Large intestine (tissue), 3 donors: Measurements from ENCODE around the gene APBB1IP. TPM values are rescaled to one million over a fixed set of nuclear protein-coding genes. Genes with fewer than 3 reads are reported as not detected.

ENCODE experiments used
- DNase-seq, 2 donors: peaks; one replicate each; pipeline versions ENCODE4 v3.0.0 to v3.0.0-alpha.2; 2013
- H3K27ac ChIP-seq: one replicate; pipeline ENCODE4 v1.5.1; 2013; ENCODE audit warnings: low read length
- H3K27me3 ChIP-seq: 2 replicates; pipeline ENCODE4 v1.6.1; 2013; ENCODE audit warnings: low read length; ENCODE audit not compliant: control insufficient read depth, insufficient read depth
- H3K36me3 ChIP-seq: 2 replicates; pipeline ENCODE4 v1.6.1; 2013; ENCODE audit warnings: low read length; ENCODE audit not compliant: control insufficient read depth, insufficient read depth
- H3K4me1 ChIP-seq: one replicate; pipeline ENCODE4 v1.6.1; 2013; ENCODE audit warnings: low read length; ENCODE audit not compliant: control insufficient read depth, insufficient read depth
- H3K4me3 ChIP-seq: one replicate; pipeline ENCODE4 v1.5.1; 2013; ENCODE audit warnings: low read length
- H3K9me3 ChIP-seq: one replicate; pipeline ENCODE4 v1.6.1; 2013; ENCODE audit warnings: mild to moderate bottlenecking, low read depth, low read length, moderate library complexity; ENCODE audit not compliant: control insufficient read depth
- WGBS: methylation state at CpG from one replicate; pipeline ENCODE4 v1.1.5; 2013; ENCODE audit warnings: low lambda C conversion rate; ENCODE audit not compliant: insufficient coverage; 5-methylcytosine and 5-hydroxymethylcytosine counted together
- polyA plus RNA-seq: library from polyadenylated mRNA; unstranded; fragments of 120-200 nt; gene quantifications from one replicate; pipeline ENCODE4 v1.2.1, GENCODE V29; 2013

APBB1IP gene
- polyA plus RNA-seq, 1 donor, result 3.3 TPM

GRCh38 chr10:26441491-26442214, 3.5 kb downstream of the APBB1IP start:
- H3K9me3 ChIP-seq, result peaks cover 5% of the 10 kb centered on the region
- no peaks in the 10 kb centered on the region for H3K36me3 ChIP-seq
- H3K27me3 ChIP-seq, result peaks cover 27% of the 10 kb centered on the region
- 100% methylated on average over 4 of the region's 7 CpGs for WGBS
- H3K27ac ChIP-seq, result no peak overlapping the region
- no peaks in the 10 kb centered on the region for H3K4me1 ChIP-seq
- DNase-seq, result no peak
- H3K4me3 ChIP-seq, result no peak overlapping the region

GRCh38 chr10:26445411-26446031, 7.4 kb downstream of the APBB1IP start:
- 94% methylated on average over 3 of the region's 8 CpGs for whole genome bisulfite sequencing
- Histone ChIP-seq H3K4me1 (no peaks in the 10 kb centered on the region), H3K36me3 (no peaks in the 10 kb centered on the region), H3K27ac (no peak overlapping the region), H3K9me3 (no peaks in the 10 kb centered on the region), H3K4me3 (no peak overlapping the region), H3K27me3 (peaks cover 3% of the 10 kb centered on the region)
- DNase-seq, result no peak

- Histone ChIP-seq H3K36me3 (no peaks in the 10 kb centered on the region), H3K27me3 (peaks cover 2% of the 10 kb centered on the region), H3K4me3 (no peak overlapping the region), H3K27ac (no peak overlapping the region), H3K4me1 (no peaks in the 10 kb centered on the region), H3K9me3 (no peaks in the 10 kb centered on the region)
- WGBS, result 86% methylated on average over 1 of the region's 5 CpGs
- DNase-seq, result no peak
Observed at GRCh38 chr10:26446258-26446657, 8.1 kb downstream of the APBB1IP start.

GRCh38 chr10:26448292-26448691, 10.2 kb downstream of the APBB1IP start:
- H3K27ac ChIP-seq, result no peak overlapping the region
- H3K4me1 ChIP-seq, result no peaks in the 10 kb centered on the region
- H3K4me3 ChIP-seq, result no peak overlapping the region
- H3K36me3 ChIP-seq, result no peaks in the 10 kb centered on the region
- DNase-seq, result no peak
- H3K9me3 ChIP-seq, result no peaks in the 10 kb centered on the region
- H3K27me3 ChIP-seq, result no peaks in the 10 kb centered on the region

GRCh38 chr10:26448706-26449435, 10.7 kb downstream of the APBB1IP start:
- peak; percentile 4 to 17 for DNase-seq
- Histone ChIP-seq H3K36me3 (no peaks in the 10 kb centered on the region), H3K27me3 (no peaks in the 10 kb centered on the region), H3K9me3 (no peaks in the 10 kb centered on the region), H3K4me1 (no peaks in the 10 kb centered on the region), H3K27ac (no peak overlapping the region), H3K4me3 (no peak overlapping the region)
- 80% methylated on average over 2 of the region's 8 CpGs for WGBS

GRCh38 chr10:26449726-26450125, 11.6 kb downstream of the APBB1IP start:
- WGBS, result no CpG with 5 or more reads among the region's 3 CpGs
- no peak for DNase-seq
- H3K36me3 ChIP-seq, result no peaks in the 10 kb centered on the region
- H3K27ac ChIP-seq, result no peak overlapping the region
- H3K4me1 ChIP-seq, result no peaks in the 10 kb centered on the region
- H3K4me3 ChIP-seq, result no peak overlapping the region
- H3K9me3 ChIP-seq, result no peaks in the 10 kb centered on the region
- no peaks in the 10 kb centered on the region for H3K27me3 ChIP-seq

- whole genome bisulfite sequencing, result no CpG with 5 or more reads among the region's 4 CpGs
Observed at GRCh38 chr10:26451903-26452302, 13.8 kb downstream of the APBB1IP start.

GRCh38 chr10:26453850-26454249, 15.7 kb downstream of the APBB1IP start:
- Histone ChIP-seq H3K36me3 (no peaks in the 10 kb centered on the region), H3K27me3 (no peaks in the 10 kb centered on the region), H3K27ac (no peak overlapping the region), H3K9me3 (no peaks in the 10 kb centered on the region), H3K4me3 (no peak overlapping the region), H3K4me1 (no peaks in the 10 kb centered on the region)
- no peak for DNase-seq
- WGBS, result no CpG with 5 or more reads among the region's 2 CpGs

More at GRCh38 chr10:26451903-26452302, 13.8 kb downstream of the APBB1IP start:
- no peak for DNase-seq
- H3K4me3 ChIP-seq, result no peak overlapping the region
- H3K36me3 ChIP-seq, result no peaks in the 10 kb centered on the region
- no peaks in the 10 kb centered on the region for H3K27me3 ChIP-seq
- H3K27ac ChIP-seq, result no peak overlapping the region
- no peaks in the 10 kb centered on the region for H3K9me3 ChIP-seq
- H3K4me1 ChIP-seq, result no peaks in the 10 kb centered on the region

- H3K27me3 ChIP-seq, result no peaks in the 10 kb centered on the region
- H3K4me3 ChIP-seq, result no peak overlapping the region
- H3K4me1 ChIP-seq, result no peaks in the 10 kb centered on the region
- H3K9me3 ChIP-seq, result no peaks in the 10 kb centered on the region
- no CpG with 5 or more reads among the region's 2 CpGs for WGBS
- H3K27ac ChIP-seq, result no peak overlapping the region
- no peak for DNase-seq
- H3K36me3 ChIP-seq, result no peaks in the 10 kb centered on the region
Observed at GRCh38 chr10:26454891-26455290, 16.8 kb downstream of the APBB1IP start.

GRCh38 chr10:26455567-26456315, 17.6 kb downstream of the APBB1IP start:
- Histone ChIP-seq H3K36me3 (no peaks in the 10 kb centered on the region), H3K27me3 (no peaks in the 10 kb centered on the region), H3K9me3 (no peaks in the 10 kb centered on the region), H3K4me3 (no peak overlapping the region), H3K4me1 (no peaks in the 10 kb centered on the region), H3K27ac (no peak overlapping the region)
- no peak for DNase-seq
- 86% methylated on average over 4 of the region's 7 CpGs for WGBS
